CD4-positive, alpha-beta T cell (primary cell): ENCODE results near the gene ARVCF. TPM values are rescaled to one million over a fixed set of nuclear protein-coding genes. Genes with fewer than 3 reads are reported as not detected.

Source experiments
- ATAC-seq: fragments of 200-7000 bp; cut with Tn5 transposase; one replicate; pipeline ENCODE4 v1.10.0; 2022; ENCODE audit warnings: mild to moderate bottlenecking; ENCODE audit not compliant: poor library complexity
- CTCF ChIA-PET: fragments of 350-600 bp; sonication (Branson Sonifier 250); formaldehyde crosslinking; loops from one replicate; lab custom pipeline; 2021; ENCODE audit warnings: antibody characterized with exemption, inconsistent platforms; lab: Charles Lee
- POLR2A ChIA-PET: fragments of 350-600 bp; sonication (Branson Sonifier 250); formaldehyde crosslinking; loops from one replicate; lab custom pipeline; 2021; ENCODE audit warnings: antibody characterized with exemption, inconsistent platforms; lab: Charles Lee
- DNase-seq, 14 experiments: peaks; one replicate each; pipeline ENCODE4 v3.0.0-alpha.2; 2013 to 2020; ENCODE audit warnings: mixed read lengths in 2 of 14
- H3K27ac ChIP-seq, 2 donors: one replicate each; pipeline versions ENCODE4 v1.5.1 to v1.7.0; 2013; ENCODE audit warnings: low read length in 2 of 2, low read depth in 1 of 2, mild to moderate bottlenecking in 1 of 2
- H3K27me3 ChIP-seq, 2 experiments: 1 replicate in 1 of 2; 2 replicates in 1 of 2; pipeline versions ENCODE4 v1.6.1 to v1.7.0; 2013; ENCODE audit warnings: low read length in 2 of 2, control low read depth in 1 of 2, mild to moderate bottlenecking in 1 of 2, moderate library complexity in 1 of 2; ENCODE audit not compliant: insufficient read depth in 2 of 2, control insufficient read depth in 1 of 2
- H3K36me3 ChIP-seq: one replicate; pipeline ENCODE4 v1.6.1; 2013; ENCODE audit warnings: low read length, control low read depth; ENCODE audit not compliant: insufficient read depth
- H3K4me1 ChIP-seq: one replicate; pipeline ENCODE4 v1.6.1; 2013; ENCODE audit warnings: low read length, control low read depth; ENCODE audit not compliant: insufficient read depth
- H3K4me3 ChIP-seq: one replicate; pipeline ENCODE4 v1.5.1; 2013; ENCODE audit warnings: mild to moderate bottlenecking, low read length, moderate library complexity
- H3K9me3 ChIP-seq, 2 experiments: 1 replicate in 1 of 2; 2 replicates in 1 of 2; pipeline versions ENCODE4 v1.6.1 to v1.7.0; 2013; ENCODE audit warnings: low read length in 2 of 2, mild to moderate bottlenecking in 2 of 2, control low read depth in 1 of 2, moderate library complexity in 1 of 2; ENCODE audit not compliant: control insufficient read depth in 1 of 2, insufficient read depth in 1 of 2
- H3K27ac Mint-ChIP-seq: one replicate; pipeline ENCODE4 v1.8.0; 2020; ENCODE audit warnings: mixed read lengths
- H3K27me3 Mint-ChIP-seq: one replicate; pipeline ENCODE4 v1.8.0; 2021; ENCODE audit warnings: mixed read lengths
- H3K36me3 Mint-ChIP-seq: one replicate; pipeline ENCODE4 v1.8.0; 2021; ENCODE audit warnings: low read depth, mixed read lengths
- H3K4me1 Mint-ChIP-seq: one replicate; pipeline ENCODE4 v1.8.0; 2021; ENCODE audit warnings: low read depth, mixed read lengths
- H3K4me3 Mint-ChIP-seq: one replicate; pipeline ENCODE4 v1.8.0; 2020; ENCODE audit warnings: mild to moderate bottlenecking, mixed read lengths
- H3K9me3 Mint-ChIP-seq: one replicate; pipeline ENCODE4 v1.8.0; 2020; ENCODE audit warnings: mixed read lengths
- intact Hi-C, 2 experiments: fragments of 100-400 bp; cut with DNase I in 1 of 2; cut with micrococcal nuclease in 1 of 2; formaldehyde crosslinking; loops; one replicate each; pipeline versions ENCODE4 v1.15.1 to v1.9.0; 2023 to 2025; cut with DNase I, micrococcal nuclease
- total RNA-seq, 174 experiments: library from RNA in 2 of 174; stranded (reverse) in 2 of 174; gene quantifications; one replicate each; pipeline ENCODE4 v1.2.3 and lab custom pipeline; 2021 to 2026
- TF ChIP-seq, protein P1 (sequence below): fragments of 200-600 bp; IDR thresholded peaks from one replicate; pipeline ENCODE4 v1.8.0; 2022; ENCODE audit warnings: antibody characterized with exemption, mild to moderate bottlenecking

Gene ARVCF
- total RNA-seq, 2 experiments from 2014 or later: 2.2 to 2.5 TPM

DNA sequence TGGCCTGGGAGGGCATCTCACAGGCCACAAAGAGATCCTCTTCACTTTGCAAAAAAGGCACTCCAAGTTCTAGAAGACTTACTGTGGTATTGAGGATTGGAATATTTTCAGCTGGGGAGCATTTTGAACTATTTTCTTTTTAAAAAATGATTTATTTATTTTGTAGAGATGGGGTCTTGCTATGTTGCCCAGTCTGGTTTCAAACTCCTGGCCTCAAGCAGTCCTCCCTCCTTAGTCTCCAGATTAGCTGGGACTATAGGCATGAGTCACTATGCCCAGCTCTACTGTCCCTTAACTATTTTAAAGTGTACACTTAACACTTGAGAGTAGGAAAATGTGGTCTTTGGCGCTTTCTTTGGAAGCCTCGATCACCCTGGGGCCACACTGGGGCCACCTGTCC lies 38.5 kb upstream of the ARVCF start:
- Mint-ChIP-seq H3K36me3 (peaks cover 63% of the 10 kb centered on the region), H3K4me1 (no peaks in the 10 kb centered on the region), H3K27ac (no peak overlapping the region), H3K27me3 (no peaks in the 10 kb centered on the region), H3K9me3 (no peaks in the 10 kb centered on the region), H3K4me3 (no peak overlapping the region)
- no peaks in the 10 kb centered on the region for H3K4me1 ChIP-seq
- DNase-seq (no peak), ATAC-seq (no peak)
- no peak overlapping the region for H3K27ac ChIP-seq
- TF ChIP-seq, protein P1, sequence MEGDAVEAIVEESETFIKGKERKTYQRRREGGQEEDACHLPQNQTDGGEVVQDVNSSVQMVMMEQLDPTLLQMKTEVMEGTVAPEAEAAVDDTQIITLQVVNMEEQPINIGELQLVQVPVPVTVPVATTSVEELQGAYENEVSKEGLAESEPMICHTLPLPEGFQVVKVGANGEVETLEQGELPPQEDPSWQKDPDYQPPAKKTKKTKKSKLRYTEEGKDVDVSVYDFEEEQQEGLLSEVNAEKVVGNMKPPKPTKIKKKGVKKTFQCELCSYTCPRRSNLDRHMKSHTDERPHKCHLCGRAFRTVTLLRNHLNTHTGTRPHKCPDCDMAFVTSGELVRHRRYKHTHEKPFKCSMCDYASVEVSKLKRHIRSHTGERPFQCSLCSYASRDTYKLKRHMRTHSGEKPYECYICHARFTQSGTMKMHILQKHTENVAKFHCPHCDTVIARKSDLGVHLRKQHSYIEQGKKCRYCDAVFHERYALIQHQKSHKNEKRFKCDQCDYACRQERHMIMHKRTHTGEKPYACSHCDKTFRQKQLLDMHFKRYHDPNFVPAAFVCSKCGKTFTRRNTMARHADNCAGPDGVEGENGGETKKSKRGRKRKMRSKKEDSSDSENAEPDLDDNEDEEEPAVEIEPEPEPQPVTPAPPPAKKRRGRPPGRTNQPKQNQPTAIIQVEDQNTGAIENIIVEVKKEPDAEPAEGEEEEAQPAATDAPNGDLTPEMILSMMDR: no peak
- no peaks in the 10 kb centered on the region for H3K27me3 ChIP-seq
- no peaks in the 10 kb centered on the region for H3K9me3 ChIP-seq
- POLR2A ChIA-PET: no interaction called here
- H3K4me3 ChIP-seq: no peak overlapping the region
- intact Hi-C loops: no loop called here
- CTCF ChIA-PET: no interaction called here
- peaks cover 63% of the 10 kb centered on the region for H3K36me3 ChIP-seq

DNA sequence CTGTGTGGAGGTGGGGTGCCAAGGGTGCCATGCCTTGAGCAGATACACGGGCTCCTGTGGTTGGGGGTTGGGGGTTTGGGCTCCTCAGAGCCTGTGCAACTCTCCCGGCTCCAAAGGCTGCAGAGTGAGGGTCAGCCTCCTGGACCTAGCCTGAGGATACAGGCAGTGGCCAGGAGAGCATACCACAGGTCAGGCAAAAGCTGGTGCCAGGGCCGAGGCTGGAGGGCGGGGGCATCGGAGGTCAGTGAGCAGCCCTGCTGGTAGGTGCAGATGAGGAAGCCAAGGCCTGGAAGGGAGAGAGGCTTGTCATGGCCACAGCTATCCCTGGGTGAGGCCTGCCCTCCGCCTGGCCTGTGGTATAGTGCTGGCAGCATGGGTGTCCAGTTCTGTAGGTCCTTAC lies 37.9 kb upstream of the ARVCF start:
- TF ChIP-seq, protein P1: no peak
- ChIA-PET POLR2A (no interaction called here), CTCF (no interaction called here)
- Mint-ChIP-seq H3K9me3 (no peaks in the 10 kb centered on the region), H3K4me3 (no peak overlapping the region), H3K27me3 (no peaks in the 10 kb centered on the region), H3K4me1 (no peaks in the 10 kb centered on the region), H3K36me3 (peaks cover 67% of the 10 kb centered on the region), H3K27ac (no peak overlapping the region)
- no peak overlapping the region for H3K27ac ChIP-seq
- no peak for ATAC-seq
- no peaks in the 10 kb centered on the region for H3K27me3 ChIP-seq
- H3K36me3 ChIP-seq: peaks cover 63% of the 10 kb centered on the region
- DNase-seq: no peak
- no peak overlapping the region for H3K4me3 ChIP-seq
- H3K4me1 ChIP-seq: no peaks in the 10 kb centered on the region
- no peaks in the 10 kb centered on the region for H3K9me3 ChIP-seq
- intact Hi-C loops: no loop called here

DNA sequence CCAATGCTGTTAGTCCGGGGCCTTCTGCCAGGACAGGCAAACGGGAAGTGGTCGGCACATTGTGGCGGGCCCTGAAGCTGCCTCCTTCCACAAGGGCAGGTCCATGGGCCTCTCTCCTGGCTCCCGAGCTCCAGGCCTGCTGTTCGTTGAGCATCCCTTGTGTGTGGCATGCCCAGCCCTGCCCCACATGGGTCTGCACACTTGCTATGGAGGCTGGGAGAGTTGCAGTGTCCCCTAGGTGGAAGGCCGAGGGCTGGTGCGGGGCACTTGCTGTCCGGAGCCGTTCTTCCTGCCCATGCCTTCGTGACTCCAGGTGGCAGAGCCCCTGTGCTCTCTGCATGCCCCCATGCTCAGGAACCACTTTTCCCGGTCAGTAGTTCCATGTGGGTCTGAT lies 37.4 kb upstream of the ARVCF start:
- H3K27me3 Mint-ChIP-seq: no peaks in the 10 kb centered on the region
- H3K9me3 ChIP-seq: no peaks in the 10 kb centered on the region
- no peak overlapping the region for H3K4me3 ChIP-seq
- H3K27ac Mint-ChIP-seq: no peak overlapping the region
- TF ChIP-seq, protein P1: no peak
- H3K4me1 Mint-ChIP-seq: no peaks in the 10 kb centered on the region
- H3K9me3 Mint-ChIP-seq: no peaks in the 10 kb centered on the region
- no peak overlapping the region for H3K27ac ChIP-seq
- ChIA-PET CTCF (no interaction called here), POLR2A (no interaction called here)
- intact Hi-C loops: no loop called here
- H3K27me3 ChIP-seq: no peaks in the 10 kb centered on the region
- ATAC-seq: no peak
- DNase-seq: no peak
- no peak overlapping the region for H3K4me3 Mint-ChIP-seq
- H3K36me3 ChIP-seq: peaks cover 65% of the 10 kb centered on the region
- H3K36me3 Mint-ChIP-seq: peaks cover 66% of the 10 kb centered on the region
- H3K4me1 ChIP-seq: no peaks in the 10 kb centered on the region
